Neural progenitor cell (in vitro differentiated cells): Measurements from ENCODE around the gene TBCD. TPM values are rescaled to one million over a fixed set of nuclear protein-coding genes. Genes with fewer than 3 reads are reported as not detected.

Experiments used
- DNase-seq: peaks from one replicate; pipeline ENCODE4 v3.0.0-alpha.2; 2016; ENCODE audit warnings: low spot score
- H2AFZ ChIP-seq: fragments of 200-600 bp; sonication (generic); replicated peaks from 2 replicates; pipeline ENCODE4 v1.6.1; 2016; ENCODE audit warnings: antibody characterized with exemption
- H3F3A ChIP-seq: fragments of 200-600 bp; sonication (generic); 2 replicates; pipeline ENCODE4 v1.6.1; 2016; ENCODE audit warnings: antibody characterized with exemption, low read depth
- H3K27ac ChIP-seq: fragments of 200-600 bp; sonication (generic); 2 replicates; pipeline ENCODE4 v1.5.1; 2016; ENCODE audit warnings: mild to moderate bottlenecking
- H3K27me3 ChIP-seq: fragments of 200-600 bp; sonication (generic); 2 replicates; pipeline ENCODE4 v1.6.1; 2016; ENCODE audit warnings: mild to moderate bottlenecking, moderate library complexity
- H3K36me3 ChIP-seq: fragments of 200-600 bp; sonication (generic); 2 replicates; pipeline ENCODE4 v1.5.1; 2016
- H3K4me1 ChIP-seq: fragments of 200-600 bp; sonication (generic); 2 replicates; pipeline ENCODE4 v1.6.1; 2016; ENCODE audit warnings: mixed run types
- H3K4me2 ChIP-seq: fragments of 200-600 bp; sonication (generic); 2 replicates; pipeline ENCODE4 v1.6.1; 2016
- H3K4me3 ChIP-seq: fragments of 200-600 bp; sonication (generic); 2 replicates; pipeline ENCODE4 v1.5.1; 2016
- H3K79me2 ChIP-seq: fragments of 200-600 bp; sonication (generic); 2 replicates; pipeline ENCODE4 v1.6.1; 2016; ENCODE audit warnings: low read depth
- H3K9ac ChIP-seq: fragments of 200-600 bp; sonication (generic); 2 replicates; pipeline ENCODE4 v1.6.1; 2016
- H3K9me3 ChIP-seq: fragments of 200-600 bp; sonication (generic); 2 replicates; pipeline ENCODE4 v1.5.1; 2016; ENCODE audit warnings: low read depth
- H4K20me1 ChIP-seq: fragments of 200-600 bp; sonication (generic); 2 replicates; pipeline ENCODE4 v1.6.1; 2016; ENCODE audit warnings: low read depth
- H3K27ac Mint-ChIP-seq: 3 replicates; pipeline ENCODE4 v1.8.0; 2021; ENCODE audit warnings: mixed read lengths
- H3K27me3 Mint-ChIP-seq: 2 replicates; pipeline ENCODE4 v1.8.0; 2022; ENCODE audit warnings: low read depth, mild to moderate bottlenecking, inconsistent platforms, moderate library complexity, mixed read lengths; ENCODE audit not compliant: insufficient read depth
- H3K36me3 Mint-ChIP-seq: 3 replicates; pipeline ENCODE4 v1.8.0; 2021; ENCODE audit warnings: mixed read lengths
- H3K4me1 Mint-ChIP-seq: 3 replicates; pipeline ENCODE4 v1.8.0; 2021; ENCODE audit warnings: mixed read lengths
- H3K4me3 Mint-ChIP-seq: 3 replicates; pipeline ENCODE4 v1.8.0; 2021; ENCODE audit warnings: mild to moderate bottlenecking, moderate library complexity, mixed read lengths
- H3K9me3 Mint-ChIP-seq: 3 replicates; pipeline ENCODE4 v1.8.0; 2020; ENCODE audit warnings: mixed read lengths
- EZH2 ChIP-seq: fragments of 200-600 bp; sonication (generic); IDR thresholded peaks from 2 replicates; pipeline ENCODE4 v1.6.1; 2017; ENCODE audit warnings: antibody characterized with exemption, mild to moderate bottlenecking, moderate library complexity
- EZH2phosphoT487 ChIP-seq: fragments of 200-600 bp; sonication (generic); IDR thresholded peaks from 2 replicates; pipeline ENCODE4 v1.6.1; 2017; ENCODE audit warnings: antibody characterized with exemption
- total RNA-seq: library from RNA; depleted of rRNA; stranded (reverse); fragments of >200 nt; gene quantifications from 2 replicates; pipeline ENCODE4 v1.2.3, GENCODE V29; 2015; ENCODE audit warnings: low replicate concordance
- TF ChIP-seq, protein P1 (sequence below): fragments of 200-600 bp; sonication (generic); IDR thresholded peaks from 2 replicates; pipeline ENCODE4 v1.5.1; 2017; ENCODE audit warnings: antibody characterized with exemption, mild to moderate bottlenecking

Gene TBCD
- total RNA-seq, 1 donor from 2014 or later = 76.4 TPM

DNA sequence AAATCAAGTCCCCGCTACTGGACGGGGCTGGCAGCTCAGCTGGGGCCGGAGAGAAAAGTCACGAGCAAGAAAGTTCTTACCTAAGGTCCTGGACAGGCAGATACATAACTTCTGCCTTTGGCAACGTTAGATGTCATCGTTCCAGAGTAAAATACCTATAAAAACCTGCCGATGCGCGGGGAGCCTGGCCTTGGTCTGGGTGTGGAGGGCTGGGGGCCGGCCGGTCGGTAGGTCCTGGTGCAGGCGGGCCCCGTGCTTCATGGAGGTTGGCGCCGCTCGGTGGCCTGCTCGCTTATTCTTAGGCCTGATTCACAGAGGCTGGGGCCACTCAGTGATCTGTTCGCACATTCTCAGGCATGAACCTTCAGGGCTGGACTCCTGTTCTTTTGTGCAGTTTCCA lies 121.7 kb downstream of the TBCD start:
- Histone ChIP-seq H3K9ac (no peak overlapping the region), H2AFZ (no peak overlapping the region), H3K4me1 (peaks cover 16% of the 10 kb centered on the region), H3K27ac (no peak overlapping the region), H3K9me3 (no peaks in the 10 kb centered on the region), H3K4me2 (no peak overlapping the region), H4K20me1 (peaks cover 23% of the 10 kb centered on the region), H3K27me3 (no peaks in the 10 kb centered on the region), H3K79me2 (peaks cover 3% of the 10 kb centered on the region), H3K4me3 (no peak overlapping the region), H3K36me3 (no peaks in the 10 kb centered on the region), H3F3A (peaks cover 13% of the 10 kb centered on the region)
- TF ChIP-seq, protein P1, sequence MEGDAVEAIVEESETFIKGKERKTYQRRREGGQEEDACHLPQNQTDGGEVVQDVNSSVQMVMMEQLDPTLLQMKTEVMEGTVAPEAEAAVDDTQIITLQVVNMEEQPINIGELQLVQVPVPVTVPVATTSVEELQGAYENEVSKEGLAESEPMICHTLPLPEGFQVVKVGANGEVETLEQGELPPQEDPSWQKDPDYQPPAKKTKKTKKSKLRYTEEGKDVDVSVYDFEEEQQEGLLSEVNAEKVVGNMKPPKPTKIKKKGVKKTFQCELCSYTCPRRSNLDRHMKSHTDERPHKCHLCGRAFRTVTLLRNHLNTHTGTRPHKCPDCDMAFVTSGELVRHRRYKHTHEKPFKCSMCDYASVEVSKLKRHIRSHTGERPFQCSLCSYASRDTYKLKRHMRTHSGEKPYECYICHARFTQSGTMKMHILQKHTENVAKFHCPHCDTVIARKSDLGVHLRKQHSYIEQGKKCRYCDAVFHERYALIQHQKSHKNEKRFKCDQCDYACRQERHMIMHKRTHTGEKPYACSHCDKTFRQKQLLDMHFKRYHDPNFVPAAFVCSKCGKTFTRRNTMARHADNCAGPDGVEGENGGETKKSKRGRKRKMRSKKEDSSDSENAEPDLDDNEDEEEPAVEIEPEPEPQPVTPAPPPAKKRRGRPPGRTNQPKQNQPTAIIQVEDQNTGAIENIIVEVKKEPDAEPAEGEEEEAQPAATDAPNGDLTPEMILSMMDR = no peak
- TF ChIP-seq EZH2phosphoT487 (no peak), EZH2 (no peak)
- Mint-ChIP-seq H3K9me3 (no peaks in the 10 kb centered on the region), H3K27ac (no peak overlapping the region), H3K27me3 (peaks cover 4% of the 10 kb centered on the region), H3K36me3 (peaks cover 17% of the 10 kb centered on the region), H3K4me1 (peaks cover 24% of the 10 kb centered on the region), H3K4me3 (no peak overlapping the region)
- no peak for DNase-seq

DNA sequence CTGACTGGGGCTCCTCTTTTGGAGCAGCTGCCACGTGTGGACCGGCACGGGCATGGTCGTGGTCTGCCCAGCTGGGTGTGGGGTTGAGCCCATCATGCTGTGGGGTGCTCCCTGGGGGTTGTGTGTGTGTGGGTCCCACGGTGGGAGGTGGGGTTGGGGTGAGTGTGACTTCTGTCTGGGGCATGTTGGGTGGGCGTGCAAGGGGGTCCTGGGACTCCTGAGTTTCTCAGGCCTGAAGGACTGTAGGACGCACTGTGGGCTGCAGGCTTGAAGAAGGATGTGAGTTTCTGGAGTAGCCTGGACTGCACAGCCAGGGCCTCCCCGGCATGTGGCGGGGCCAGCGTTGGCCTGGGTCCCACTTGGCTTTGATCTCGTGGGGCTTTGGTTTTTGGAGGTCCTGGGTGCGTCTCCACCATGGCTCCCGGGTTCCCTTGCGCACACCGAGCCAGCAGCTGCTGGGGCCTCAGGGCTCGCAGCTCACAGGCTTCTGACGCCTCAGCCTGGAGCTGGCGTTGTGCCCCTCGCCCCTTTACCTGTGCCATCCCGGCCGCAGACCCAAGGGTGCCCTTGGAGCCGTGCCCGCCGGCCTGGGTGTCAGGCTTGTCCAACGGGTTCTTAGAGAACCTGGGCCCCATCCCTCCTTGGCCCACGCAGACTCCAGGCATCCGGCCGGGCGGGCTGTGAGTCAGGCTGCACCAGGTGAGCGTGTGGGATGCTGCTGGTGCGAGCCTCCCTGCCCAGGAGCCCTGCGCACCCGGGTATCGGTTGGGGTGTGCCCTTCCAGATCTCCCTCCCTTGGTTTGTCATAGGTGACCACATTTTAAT lies 122.4 kb downstream of the TBCD start:
- no peak for TF ChIP-seq EZH2
- TF ChIP-seq, protein P1 = no peak
- no peak for TF ChIP-seq EZH2phosphoT487
- Histone ChIP-seq H3K79me2 (peaks cover 3% of the 10 kb centered on the region), H4K20me1 (peaks cover 23% of the 10 kb centered on the region), H3K4me1 (peaks cover 16% of the 10 kb centered on the region), H3K4me3 (no peak overlapping the region), H2AFZ (no peak overlapping the region), H3K27ac (no peak overlapping the region), H3K4me2 (no peak overlapping the region), H3K9me3 (no peaks in the 10 kb centered on the region), H3K27me3 (no peaks in the 10 kb centered on the region), H3K9ac (no peak overlapping the region), H3F3A (peaks cover 13% of the 10 kb centered on the region), H3K36me3 (no peaks in the 10 kb centered on the region)
- Mint-ChIP-seq H3K36me3 (peaks cover 20% of the 10 kb centered on the region), H3K27me3 (peaks cover 2% of the 10 kb centered on the region), H3K27ac (peak overlapping the region; percentile 46), H3K9me3 (no peaks in the 10 kb centered on the region), H3K4me3 (no peak overlapping the region), H3K4me1 (peaks cover 24% of the 10 kb centered on the region)
- DNase-seq = no peak

DNA sequence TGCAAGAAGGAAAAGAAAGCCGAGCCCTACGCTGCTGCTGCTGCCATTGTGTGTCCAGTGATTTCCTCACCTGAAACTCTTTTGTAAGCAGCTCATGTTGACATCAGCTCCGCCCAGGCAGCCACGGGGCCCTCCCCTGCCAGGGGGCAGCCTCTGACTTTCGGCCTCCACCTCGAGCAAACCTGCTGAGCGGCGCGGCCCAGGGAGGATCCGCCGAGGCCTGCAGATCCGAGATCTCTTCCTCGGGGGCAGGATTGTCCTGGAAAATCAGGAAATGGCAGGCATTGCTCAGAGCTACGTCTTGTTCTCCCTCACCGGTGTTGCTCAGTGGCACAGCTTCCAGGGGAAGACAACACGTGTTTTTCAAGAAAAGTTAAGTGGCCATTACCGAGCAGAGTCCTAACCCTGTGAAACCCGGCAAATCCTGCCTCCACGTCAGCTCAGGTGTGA lies 123.6 kb downstream of the TBCD start:
- Histone ChIP-seq H3K4me2 (peak overlapping the region; percentile 36), H3K27me3 (no peaks in the 10 kb centered on the region), H2AFZ (no peak overlapping the region), H3K9ac (no peak overlapping the region), H3F3A (peaks cover 13% of the 10 kb centered on the region), H3K79me2 (peaks cover 7% of the 10 kb centered on the region), H3K4me3 (no peak overlapping the region), H3K4me1 (peaks cover 16% of the 10 kb centered on the region), H4K20me1 (peaks cover 24% of the 10 kb centered on the region), H3K36me3 (no peaks in the 10 kb centered on the region), H3K9me3 (no peaks in the 10 kb centered on the region), H3K27ac (peak overlapping the region; percentile 15)
- H3K27ac Mint-ChIP-seq = no peak overlapping the region
- TF ChIP-seq, protein P1 = no peak
- TF ChIP-seq EZH2phosphoT487 = no peak
- TF ChIP-seq EZH2 = no peak
- no peak overlapping the region for H3K4me3 Mint-ChIP-seq
- no peaks in the 10 kb centered on the region for H3K9me3 Mint-ChIP-seq
- peaks cover 21% of the 10 kb centered on the region for H3K36me3 Mint-ChIP-seq
- peaks cover 4% of the 10 kb centered on the region for H3K27me3 Mint-ChIP-seq
- peaks cover 26% of the 10 kb centered on the region for H3K4me1 Mint-ChIP-seq
- DNase-seq = peak; percentile 67
